GM23338 (cell line): ENCODE data around the gene RNF213. TPM values are rescaled to one million over a fixed set of nuclear protein-coding genes. Genes with fewer than 3 reads are reported as not detected.
A peak's percentile ranks its signal among the peaks of the same experiment; 100 is the strongest.

ENCODE experiments used
- ATAC-seq: fragments of 200-7000 bp; cut with Tn5 transposase; 3 replicates; pipeline ENCODE4 v1.9.1; 2020
- DNase-seq: peaks from one replicate; pipeline ENCODE4 v3.0.0-alpha.2; 2015; ENCODE audit warnings: low spot score
- H2AFZ ChIP-seq: fragments of 200-600 bp; sonication (generic); 2 replicates; pipeline ENCODE4 v1.8.0; 2016; ENCODE audit warnings: antibody characterized with exemption, mild to moderate bottlenecking, moderate library complexity
- H3F3A ChIP-seq: fragments of 200-600 bp; sonication (generic); replicated peaks from 2 replicates; pipeline ENCODE4 v1.8.0; 2017; ENCODE audit warnings: antibody characterized with exemption, mixed run types, low read depth
- H3K27ac ChIP-seq: fragments of 200-600 bp; sonication (generic); 2 replicates; pipeline ENCODE4 v1.6.1; 2016; ENCODE audit warnings: low read depth
- H3K27me3 ChIP-seq: fragments of 200-600 bp; sonication (generic); 2 replicates; pipeline ENCODE4 v1.8.0; 2016; ENCODE audit warnings: mild to moderate bottlenecking, mixed run types, moderate library complexity; ENCODE audit not compliant: insufficient read depth
- H3K36me3 ChIP-seq: fragments of 200-600 bp; sonication (generic); 2 replicates; pipeline ENCODE4 v1.8.0; 2016; ENCODE audit warnings: mild to moderate bottlenecking; ENCODE audit not compliant: insufficient read depth
- H3K4me1 ChIP-seq: fragments of 200-600 bp; sonication (generic); 2 replicates; pipeline ENCODE4 v1.8.0; 2016; ENCODE audit warnings: mild to moderate bottlenecking, moderate library complexity; ENCODE audit not compliant: insufficient read depth
- H3K4me2 ChIP-seq: fragments of 200-600 bp; sonication (generic); 2 replicates; pipeline ENCODE4 v1.7.1; 2017; ENCODE audit warnings: mixed run types
- H3K4me3 ChIP-seq: fragments of 200-600 bp; sonication (generic); 2 replicates; pipeline ENCODE4 v1.6.1; 2016; ENCODE audit warnings: mixed run types
- H3K79me2 ChIP-seq: fragments of 200-600 bp; sonication (generic); replicated peaks from 2 replicates; pipeline ENCODE4 v1.8.0; 2017; ENCODE audit warnings: mild to moderate bottlenecking; ENCODE audit not compliant: insufficient read depth
- H3K9me2 ChIP-seq: fragments of 200-600 bp; sonication (generic); 2 replicates; pipeline ENCODE4 v1.8.0; 2017; ENCODE audit not compliant: insufficient read depth
- H4K20me1 ChIP-seq: fragments of 200-600 bp; sonication (generic); replicated peaks from 2 replicates; pipeline ENCODE4 v1.8.0; 2017; ENCODE audit warnings: mild to moderate bottlenecking; ENCODE audit not compliant: insufficient read depth
- H3K27ac Mint-ChIP-seq: 2 replicates; pipeline ENCODE4 v1.8.0; 2020; ENCODE audit warnings: inconsistent platforms, mild to moderate bottlenecking, moderate library complexity, mixed read lengths
- H3K27me3 Mint-ChIP-seq: 3 replicates; pipeline ENCODE4 v1.8.0; 2022; ENCODE audit warnings: low read depth, mild to moderate bottlenecking, moderate library complexity, mixed read lengths, inconsistent platforms; ENCODE audit not compliant: insufficient read depth, poor library complexity
- H3K36me3 Mint-ChIP-seq: 3 replicates; pipeline ENCODE4 v1.8.0; 2021; ENCODE audit warnings: low read depth, mild to moderate bottlenecking, inconsistent platforms, moderate library complexity, mixed read lengths
- H3K4me1 Mint-ChIP-seq: 3 replicates; pipeline ENCODE4 v1.8.0; 2020; ENCODE audit warnings: mild to moderate bottlenecking, inconsistent platforms, mixed read lengths
- H3K4me3 Mint-ChIP-seq: 3 replicates; pipeline ENCODE4 v1.8.0; 2021; ENCODE audit warnings: moderate library complexity, mild to moderate bottlenecking, inconsistent platforms, mixed read lengths
- H3K9me3 Mint-ChIP-seq: 3 replicates; pipeline ENCODE4 v1.8.0; 2020; ENCODE audit warnings: moderate library complexity, mild to moderate bottlenecking, inconsistent platforms, mixed read lengths
- CREB1 ChIP-seq: fragments of 250-450 bp; sonication (Bioruptor Pico); IDR thresholded peaks from 2 replicates; pipeline ENCODE4 v1.5.0; 2020; ENCODE audit warnings: low read depth, mild to moderate bottlenecking, moderate library complexity
- CTCF ChIP-seq, 2 experiments: fragments of 200-600 bp in 1 of 2; sonication (generic) in 1 of 2; conservative IDR thresholded peaks; 2 replicates each; pipeline versions ENCODE4 v1.5.1 to v1.6.1; 2016 to 2017; ENCODE audit warnings: antibody characterized with exemption in 2 of 2, low read depth in 2 of 2, mild to moderate bottlenecking in 2 of 2, moderate library complexity in 1 of 2
- ETS1 ChIP-seq: IDR thresholded peaks from 2 replicates; pipeline ENCODE4 v1.6.1; 2016; ENCODE audit warnings: antibody characterized with exemption
- EZH2 ChIP-seq: fragments of 200-600 bp; sonication (generic); IDR thresholded peaks from one replicate; pipeline ENCODE4 v1.8.0; 2017; ENCODE audit warnings: antibody characterized with exemption, mild to moderate bottlenecking, low read depth; ENCODE audit not compliant: unreplicated experiment
- EZH2phosphoT487 ChIP-seq: fragments of 200-600 bp; sonication (generic); IDR thresholded peaks from one replicate; pipeline ENCODE4 v1.8.1; 2018; ENCODE audit warnings: antibody characterized with exemption; ENCODE audit not compliant: unreplicated experiment
- JUNB ChIP-seq: IDR thresholded peaks from one replicate; pipeline ENCODE4 v1.6.1; 2016; ENCODE audit warnings: antibody characterized with exemption; ENCODE audit not compliant: unreplicated experiment
- NANOG ChIP-seq: IDR thresholded peaks from 2 replicates; pipeline ENCODE4 v1.6.1; 2016; ENCODE audit warnings: antibody characterized with exemption, borderline replicate concordance
- POLR2AphosphoS5 ChIP-seq: IDR thresholded peaks from 2 replicates; pipeline ENCODE4 v1.6.1; 2016; ENCODE audit warnings: antibody characterized with exemption, low read depth
- REST ChIP-seq: IDR thresholded peaks from one replicate; pipeline ENCODE4 v1.6.1; 2018; ENCODE audit warnings: antibody characterized with exemption; ENCODE audit not compliant: unreplicated experiment
- STAT1 ChIP-seq: IDR thresholded peaks from one replicate; pipeline ENCODE4 v1.6.1; 2016; ENCODE audit warnings: antibody characterized with exemption; ENCODE audit not compliant: unreplicated experiment
- ZNF331 ChIP-seq: fragments of 250-450 bp; sonication (Bioruptor Pico); IDR thresholded peaks from 2 replicates; pipeline ENCODE4 v1.5.0; 2020; ENCODE audit warnings: low read depth, mild to moderate bottlenecking, moderate library complexity
- ZNF462 ChIP-seq: fragments of 250-450 bp; sonication (Bioruptor Pico); IDR thresholded peaks from 2 replicates; pipeline ENCODE4 v1.5.0; 2020; ENCODE audit warnings: mild to moderate bottlenecking, moderate library complexity
- polyA plus RNA-seq: library from polyadenylated mRNA; unstranded; fragments of >200 nt; fragmentation: Nextera tagmentation; extraction: Ambion mirVana; gene quantifications from 2 replicates; pipeline ENCODE4 v1.2.1, GENCODE V29; 2016
- total RNA-seq: library from RNA; depleted of rRNA; stranded (reverse); fragments of >200 nt; shearing (Covaris generic); gene quantifications from 2 replicates; pipeline ENCODE4 v1.2.3, GENCODE V29; 2014

Gene RNF213
- total and polyA plus RNA-seq, 2 experiments from 2014 or later = 21.2 to 67.2 TPM

- TF ChIP-seq REST (no peak), EZH2 (no peak), CREB1 (CRISPR knock-in tag) (no peak), NANOG (no peak), ZNF331 (no peak)
These were observed 1.6 kb downstream of the RNF213 start (continued) for GRCh38 chr17:80262291-80262690.

- Histone ChIP-seq H3K4me3 (no peak overlapping the region), H3K79me2 (0 out of 2 replicates have a peak, but pooled peaks cover 3% of the 10 kb centered on the region), H4K20me1 (no peaks in the 10 kb centered on the region), H3K4me2 (peak overlapping the region; percentile 95; the same call in 1 of the 2 replicates), H2AFZ (no peak overlapping the region), H3K9me2 (no peaks in the 10 kb centered on the region), H3K36me3 (no peaks in the 10 kb centered on the region), H3K4me1 (peaks cover 30% of the 10 kb centered on the region), H3K27ac (peak overlapping the region; percentile 99; the same call in 1 of the 2 replicates), H3F3A (peaks cover 25% of the 10 kb centered on the region), H3K27me3 (no peaks in the 10 kb centered on the region)
- Mint-ChIP-seq H3K4me1 (peaks cover 43% of the 10 kb centered on the region), H3K4me3 (no peak overlapping the region), H3K9me3 (no peaks in the 10 kb centered on the region; the same call in 2 of the 3 replicates), H3K27ac (no peak overlapping the region), H3K36me3 (peaks cover 28% of the 10 kb centered on the region), H3K27me3 (peaks cover 27% of the 10 kb centered on the region)
- DNase-seq (no peak), ATAC-seq (no peak)
- TF ChIP-seq STAT1 (no peak), POLR2AphosphoS5 (no peak), NANOG (no peak), EZH2 (no peak), CREB1 (CRISPR knock-in tag) (no peak), ETS1 (no peak), ZNF462 (CRISPR knock-in tag) (no peak), JUNB (no peak), EZH2phosphoT487 (no peak), CTCF (conservative IDR thresholded peaks at IDR 0.05; ENCODE audit: low read depth in 2 of 2) (no peak)
These were observed 2.2 kb downstream of the RNF213 start for GRCh38 chr17:80262775-80263244.
